ENCODE data around the gene PDE6H. TPM values are rescaled to one million over a fixed set of nuclear protein-coding genes. Genes with fewer than 3 reads are reported as not detected.

The PDE6H gene
- total RNA-seq, 4 donors from 2014 or later, result not detected

- WGBS, 2 donors (ENCODE audit: low coverage in 1 of 2), result 20 to 33% methylated on average over 3 of the region's 3 CpGs
- Histone ChIP-seq H3K27me3 (no peaks in the 10 kb centered on the region), H3K4me3 (no peak overlapping the region), H3K9me3 (no peaks in the 10 kb centered on the region), H3K27ac (no peak overlapping the region), H3K36me3 (no peaks in the 10 kb centered on the region), H3K4me1 (peaks cover 0 to 11% (median 6%) of the 10 kb centered on the region in 3 donors)
- no peak for ATAC-seq
- TF ChIP-seq EP300 (IDR thresholded peaks at IDR 0.05), result no peak
- TF ChIP-seq POLR2A (IDR thresholded peaks at IDR 0.05), result no peak
- no peak for TF ChIP-seq POLR2AphosphoS5 (IDR thresholded peaks at IDR 0.05)
- TF ChIP-seq CTCF (IDR thresholded peaks at IDR 0.05), result no peak
Measured at GRCh38 chr12:15007551-15007950, 34.7 kb downstream of the PDE6H start.

- H3K27ac ChIP-seq, result no peak overlapping the region
Measured at GRCh38 chr12:15011162-15011561, 38.3 kb downstream of the PDE6H start.

GRCh38 chr12:15013634-15014179 is 40.9 kb downstream of the PDE6H start:
- no peaks in the 10 kb centered on the region for H3K4me1 ChIP-seq
- no peaks in the 10 kb centered on the region for H3K36me3 ChIP-seq
- no peak for ATAC-seq
- no peaks in the 10 kb centered on the region for H3K27me3 ChIP-seq
- TF ChIP-seq EP300 (IDR thresholded peaks at IDR 0.05) (no peak), CTCF (IDR thresholded peaks at IDR 0.05) (no peak), POLR2A (IDR thresholded peaks at IDR 0.05) (no peak), POLR2AphosphoS5 (IDR thresholded peaks at IDR 0.05) (no peak)
- H3K4me3 ChIP-seq, result no peak overlapping the region
- 24 to 45% methylated on average over 3 to 4 of the region's 4 CpGs for WGBS, 2 donors (ENCODE audit: low coverage in 1 of 2)
- H3K9me3 ChIP-seq, result no peaks in the 10 kb centered on the region
- H3K27ac ChIP-seq, result no peak overlapping the region

More at GRCh38 chr12:15011162-15011561, 38.3 kb downstream of the PDE6H start:
- H3K4me1 ChIP-seq, result peaks cover 0 to 11% (median 6%) of the 10 kb centered on the region in 3 donors
- H3K36me3 ChIP-seq, result no peaks in the 10 kb centered on the region
- no peaks in the 10 kb centered on the region for H3K27me3 ChIP-seq
- no peaks in the 10 kb centered on the region for H3K9me3 ChIP-seq
- H3K4me3 ChIP-seq, result no peak overlapping the region
- ATAC-seq, result no peak
- no peak for TF ChIP-seq EP300 (IDR thresholded peaks at IDR 0.05)
- no peak for TF ChIP-seq POLR2A (IDR thresholded peaks at IDR 0.05)
- no peak for TF ChIP-seq POLR2AphosphoS5 (IDR thresholded peaks at IDR 0.05)
- TF ChIP-seq CTCF (IDR thresholded peaks at IDR 0.05), result no peak

GRCh38 chr12:15014708-15015107 is 41.9 kb downstream of the PDE6H start:
- Histone ChIP-seq H3K36me3 (no peaks in the 10 kb centered on the region), H3K9me3 (no peaks in the 10 kb centered on the region), H3K27ac (no peak overlapping the region), H3K4me3 (no peak overlapping the region), H3K27me3 (no peaks in the 10 kb centered on the region), H3K4me1 (no peaks in the 10 kb centered on the region)
- no peak for ATAC-seq
- no peak for TF ChIP-seq CTCF (IDR thresholded peaks at IDR 0.05)
- TF ChIP-seq POLR2A (IDR thresholded peaks at IDR 0.05), result no peak
- TF ChIP-seq POLR2AphosphoS5 (IDR thresholded peaks at IDR 0.05), result no peak
- TF ChIP-seq EP300 (IDR thresholded peaks at IDR 0.05), result no peak
- WGBS, 2 donors (ENCODE audit: low coverage in 1 of 2), result 62 to 75% methylated on average over 2 of the region's 2 CpGs

GRCh38 chr12:15015121-15015520 is 42.3 kb downstream of the PDE6H start:
- WGBS, 2 donors (ENCODE audit: low coverage in 1 of 2), result 64 to 75% methylated on average over 1 of the region's 1 CpG
- no peaks in the 10 kb centered on the region for H3K36me3 ChIP-seq
- TF ChIP-seq POLR2A (IDR thresholded peaks at IDR 0.05), result no peak
- TF ChIP-seq POLR2AphosphoS5 (IDR thresholded peaks at IDR 0.05), result no peak
- TF ChIP-seq EP300 (IDR thresholded peaks at IDR 0.05), result no peak
- no peak for TF ChIP-seq CTCF (IDR thresholded peaks at IDR 0.05)

More at GRCh38 chr12:15015121-15015520, 42.3 kb downstream of the PDE6H start:
- no peak overlapping the region for H3K27ac ChIP-seq
- no peaks in the 10 kb centered on the region for H3K27me3 ChIP-seq
- ATAC-seq, result no peak
- no peaks in the 10 kb centered on the region for H3K9me3 ChIP-seq
- H3K4me3 ChIP-seq, result no peak overlapping the region
- no peaks in the 10 kb centered on the region for H3K4me1 ChIP-seq

All from gastroesophageal sphincter (tissue), 4 donors.